A673 (cell line): Measurements from ENCODE around the gene TNNI3.

Experiments used
- CTCF ChIP-seq: fragments of 300-800, 200-600 bp; sonication (generic); conservative IDR thresholded peaks from 2 replicates; pipeline ENCODE4 v1.5.1; 2017; ENCODE audit warnings: low read depth, mild to moderate bottlenecking, antibody characterized with exemption, low read length, moderate library complexity, mixed read lengths
- EZH2 ChIP-seq: fragments of 200-600 bp; sonication (generic); IDR thresholded peaks from 2 replicates; pipeline ENCODE4 v1.6.1; 2017; ENCODE audit warnings: borderline replicate concordance, low read depth, mild to moderate bottlenecking, mixed read lengths, antibody characterized with exemption, low read length; ENCODE audit not compliant: poor library complexity, severe bottlenecking

GRCh38 chr19:55132453-55133129, 24.9 kb downstream of the TNNI3 start:
- TF ChIP-seq CTCF (no peak), EZH2 (no peak)
